Right atrium auricular region (tissue), 2 donors: ENCODE measurements around the gene SLC39A11. TPM values are rescaled to one million over a fixed set of nuclear protein-coding genes. Genes with fewer than 3 reads are reported as not detected.

Experiments
- DNase-seq: peaks from one replicate; pipeline ENCODE4 v3.0.0-alpha.2; 2019; ENCODE audit warnings: low spot score
- H3K27ac ChIP-seq, 2 donors: fragments of 200-600 bp; sonication (generic); 1 replicate in 1 of 2; 2 replicates in 1 of 2; pipeline ENCODE4 v1.5.1; 2016 to 2019
- H3K27me3 ChIP-seq, 2 donors: fragments of 200-600 bp; sonication (generic); one replicate each; pipeline versions ENCODE4 v1.5.1 to v1.6.0; 2017 to 2019
- H3K36me3 ChIP-seq: fragments of 200-600 bp; sonication (generic); one replicate; pipeline ENCODE4 v1.5.1; 2016
- H3K4me1 ChIP-seq, 2 donors: fragments of 200-600 bp; sonication (generic); one replicate each; pipeline versions ENCODE4 v1.5.1 to v1.6.0; 2017 to 2019
- H3K4me3 ChIP-seq, 2 donors: fragments of 200-600 bp; sonication (generic); 1 replicate in 1 of 2; 2 replicates in 1 of 2; pipeline ENCODE4 v1.5.1; 2017 to 2019; ENCODE audit warnings: mild to moderate bottlenecking in 1 of 2, moderate library complexity in 1 of 2
- H3K9me3 ChIP-seq, 2 donors: fragments of 200-600 bp; sonication (generic); one replicate each; pipeline ENCODE4 v1.5.1; 2019
- CTCF ChIP-seq, 2 donors: fragments of 200-600 bp; sonication (generic); IDR thresholded peaks; one replicate each; pipeline ENCODE4 v1.5.1; 2019; ENCODE audit warnings: antibody characterized with exemption in 2 of 2
- total RNA-seq, 2 donors: library from RNA; depleted of rRNA; stranded (reverse); fragments of >200 nt; gene quantifications; one replicate each; pipeline ENCODE4 v1.1.0, GENCODE V29; 2016

Gene SLC39A11
- total RNA-seq, 2 donors from 2014 or later = 7.4 to 15.5 TPM

- Histone ChIP-seq H3K27ac (no peak overlapping the region), H3K4me3 (no peak overlapping the region), H3K27me3 (no peaks in the 10 kb centered on the region), H3K36me3 (no peaks in the 10 kb centered on the region), H3K9me3 (no peaks in the 10 kb centered on the region), H3K4me1 (no peaks in the 10 kb centered on the region)
- no peak for TF ChIP-seq CTCF (IDR thresholded peaks at IDR 0.05)
- no peak for DNase-seq
Measured at GRCh38 chr17:72921347-72922054, 171.0 kb downstream of the SLC39A11 start.

- TF ChIP-seq CTCF (IDR thresholded peaks at IDR 0.05) = no peak
- no peak overlapping the region for H3K27ac ChIP-seq
- no peak for DNase-seq
- H3K4me3 ChIP-seq = no peak overlapping the region
- no peaks in the 10 kb centered on the region for H3K4me1 ChIP-seq
- H3K27me3 ChIP-seq = no peaks in the 10 kb centered on the region
- no peaks in the 10 kb centered on the region for H3K36me3 ChIP-seq
- H3K9me3 ChIP-seq = no peaks in the 10 kb centered on the region
Measured at GRCh38 chr17:72920513-72920912, 172.0 kb downstream of the SLC39A11 start.

- H3K9me3 ChIP-seq = no peaks in the 10 kb centered on the region
- H3K4me1 ChIP-seq = no peaks in the 10 kb centered on the region
- no peak overlapping the region for H3K27ac ChIP-seq
- no peak overlapping the region for H3K4me3 ChIP-seq
- no peak for TF ChIP-seq CTCF (IDR thresholded peaks at IDR 0.05)
- no peaks in the 10 kb centered on the region for H3K27me3 ChIP-seq
- no peaks in the 10 kb centered on the region for H3K36me3 ChIP-seq
- DNase-seq = no peak
Measured at GRCh38 chr17:72916991-72917390, 175.5 kb downstream of the SLC39A11 start.

- Histone ChIP-seq H3K27me3 (no peaks in the 10 kb centered on the region), H3K4me1 (no peaks in the 10 kb centered on the region), H3K27ac (no peak overlapping the region), H3K4me3 (no peak overlapping the region), H3K9me3 (no peaks in the 10 kb centered on the region), H3K36me3 (no peaks in the 10 kb centered on the region)
- no peak for DNase-seq
- no peak for TF ChIP-seq CTCF (IDR thresholded peaks at IDR 0.05)
Measured at GRCh38 chr17:72915625-72916081, 176.8 kb downstream of the SLC39A11 start.

DNA sequence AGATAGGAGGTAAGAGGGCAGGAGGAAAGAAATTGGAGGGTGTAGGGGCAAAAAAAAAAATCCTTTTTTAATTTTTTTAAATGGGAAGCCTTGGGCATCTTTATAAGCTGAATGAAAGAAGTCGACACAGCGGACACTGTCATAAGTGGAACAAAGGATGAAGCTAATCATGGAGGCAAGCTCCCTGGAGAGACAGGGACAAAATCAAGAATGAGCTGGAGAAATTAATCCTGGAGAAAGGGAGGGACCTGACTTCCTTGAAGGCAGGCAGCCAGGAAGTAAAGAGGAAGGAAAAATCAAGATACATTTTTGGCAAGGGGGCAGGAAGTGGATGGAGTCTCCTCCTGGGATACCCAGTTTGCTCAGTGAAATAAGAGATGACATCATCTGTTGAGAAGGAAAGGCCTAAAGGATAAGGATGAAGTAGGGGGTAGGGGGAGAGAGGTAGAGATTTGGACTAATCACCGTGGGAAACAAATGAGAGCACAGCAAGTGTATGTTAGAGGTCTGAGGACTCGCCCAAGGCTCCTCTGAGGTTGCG lies 179.3 kb downstream of the SLC39A11 start:
- no peak overlapping the region for H3K4me3 ChIP-seq
- no peak overlapping the region for H3K27ac ChIP-seq
- no peaks in the 10 kb centered on the region for H3K9me3 ChIP-seq
- no peak for DNase-seq
- H3K36me3 ChIP-seq = no peaks in the 10 kb centered on the region
- no peaks in the 10 kb centered on the region for H3K4me1 ChIP-seq
- TF ChIP-seq CTCF (IDR thresholded peaks at IDR 0.05) = no peak
- no peaks in the 10 kb centered on the region for H3K27me3 ChIP-seq
